Measurements from ENCODE around the gene P4HA2. TPM values are rescaled to one million over a fixed set of nuclear protein-coding genes. Genes with fewer than 3 reads are reported as not detected.
A peak's percentile ranks its signal among the peaks of the same experiment; 100 is the strongest.

Gene P4HA2
- total and polyA plus RNA-seq, 7 donors: 4.2 to 35.2 (median 24.8) TPM

DNA sequence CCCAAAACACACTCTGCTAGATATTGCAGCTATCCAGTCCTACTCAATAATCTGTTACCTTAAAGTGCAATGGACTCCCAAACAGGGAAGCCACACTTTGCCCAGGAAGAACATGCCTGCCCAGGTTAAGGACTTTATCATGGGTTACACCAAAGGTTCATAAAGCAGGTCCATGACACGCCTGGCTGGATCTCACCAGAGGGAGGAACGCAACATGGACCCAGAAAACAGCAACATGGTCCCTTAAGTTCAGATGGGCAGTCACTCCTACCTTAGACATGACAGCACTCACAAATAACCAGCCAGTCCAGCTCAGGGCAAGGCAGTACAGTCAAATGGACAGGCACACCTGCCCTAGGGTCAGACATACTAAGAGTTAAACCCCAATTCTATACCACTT, 3.8 kb downstream of the P4HA2 start:
- intact Hi-C loops (cut with DNase I): no loop called here
- DNase-seq: no peak
- no peaks in the 10 kb centered on the region for H3K36me3 ChIP-seq
- H3K27me3 ChIP-seq: no peaks in the 10 kb centered on the region
- 94 to 99% methylated on average over 2 of the region's 2 CpGs for WGBS, 2 donors
- H3K9me3 ChIP-seq: no peaks in the 10 kb centered on the region
- TF ChIP-seq, protein P1, sequence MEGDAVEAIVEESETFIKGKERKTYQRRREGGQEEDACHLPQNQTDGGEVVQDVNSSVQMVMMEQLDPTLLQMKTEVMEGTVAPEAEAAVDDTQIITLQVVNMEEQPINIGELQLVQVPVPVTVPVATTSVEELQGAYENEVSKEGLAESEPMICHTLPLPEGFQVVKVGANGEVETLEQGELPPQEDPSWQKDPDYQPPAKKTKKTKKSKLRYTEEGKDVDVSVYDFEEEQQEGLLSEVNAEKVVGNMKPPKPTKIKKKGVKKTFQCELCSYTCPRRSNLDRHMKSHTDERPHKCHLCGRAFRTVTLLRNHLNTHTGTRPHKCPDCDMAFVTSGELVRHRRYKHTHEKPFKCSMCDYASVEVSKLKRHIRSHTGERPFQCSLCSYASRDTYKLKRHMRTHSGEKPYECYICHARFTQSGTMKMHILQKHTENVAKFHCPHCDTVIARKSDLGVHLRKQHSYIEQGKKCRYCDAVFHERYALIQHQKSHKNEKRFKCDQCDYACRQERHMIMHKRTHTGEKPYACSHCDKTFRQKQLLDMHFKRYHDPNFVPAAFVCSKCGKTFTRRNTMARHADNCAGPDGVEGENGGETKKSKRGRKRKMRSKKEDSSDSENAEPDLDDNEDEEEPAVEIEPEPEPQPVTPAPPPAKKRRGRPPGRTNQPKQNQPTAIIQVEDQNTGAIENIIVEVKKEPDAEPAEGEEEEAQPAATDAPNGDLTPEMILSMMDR (IDR thresholded peaks at IDR 0.05): no peak
- no peak for TF ChIP-seq POLR2AphosphoS5 (IDR thresholded peaks at IDR 0.05)
- peaks cover 0 to 88% (median 86%) of the 10 kb centered on the region in 4 donors for H3K4me1 ChIP-seq
- H3K27ac ChIP-seq: peak overlapping the region; percentile 72 to 92 (median 88)
- no peak overlapping the region for H3K4me3 ChIP-seq

DNA sequence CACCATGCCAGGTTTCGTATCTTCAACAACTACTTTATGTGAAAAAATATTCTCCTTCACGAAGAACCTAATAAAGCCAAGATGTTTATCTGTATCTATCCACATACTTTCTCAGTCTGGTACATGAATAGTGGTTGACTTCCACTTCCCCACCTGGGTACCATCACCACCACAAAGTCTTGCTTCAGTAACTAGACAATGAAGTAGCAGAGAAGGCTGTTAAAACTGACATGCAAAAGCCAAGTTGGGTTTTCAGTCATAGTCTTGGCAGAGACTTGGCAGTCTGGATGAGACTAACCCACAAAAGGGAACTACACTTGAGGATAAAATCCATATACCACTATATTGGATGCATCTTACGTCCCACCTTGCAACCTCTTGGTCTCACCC, 5.0 kb downstream of the P4HA2 start:
- intact Hi-C loops (cut with DNase I): no loop called here
- Histone ChIP-seq H3K27ac (peak overlapping the region; percentile 74 to 92 (median 88)), H3K27me3 (no peaks in the 10 kb centered on the region), H3K4me3 (no peak overlapping the region), H3K36me3 (peaks cover 0 to 8% (median 2%) of the 10 kb centered on the region in 4 donors), H3K4me1 (peaks cover 0 to 89% (median 80%) of the 10 kb centered on the region in 4 donors), H3K9me3 (no peaks in the 10 kb centered on the region)
- no peak for DNase-seq
- TF ChIP-seq POLR2AphosphoS5 (IDR thresholded peaks at IDR 0.05): no peak
- TF ChIP-seq EP300 (IDR thresholded peaks at IDR 0.05): no peak
- TF ChIP-seq, protein P1 (IDR thresholded peaks at IDR 0.05): no peak
- no peak for TF ChIP-seq POLR2A (IDR thresholded peaks at IDR 0.05)
- 75 to 96% methylated on average over 3 of the region's 3 CpGs for WGBS, 2 donors

DNA sequence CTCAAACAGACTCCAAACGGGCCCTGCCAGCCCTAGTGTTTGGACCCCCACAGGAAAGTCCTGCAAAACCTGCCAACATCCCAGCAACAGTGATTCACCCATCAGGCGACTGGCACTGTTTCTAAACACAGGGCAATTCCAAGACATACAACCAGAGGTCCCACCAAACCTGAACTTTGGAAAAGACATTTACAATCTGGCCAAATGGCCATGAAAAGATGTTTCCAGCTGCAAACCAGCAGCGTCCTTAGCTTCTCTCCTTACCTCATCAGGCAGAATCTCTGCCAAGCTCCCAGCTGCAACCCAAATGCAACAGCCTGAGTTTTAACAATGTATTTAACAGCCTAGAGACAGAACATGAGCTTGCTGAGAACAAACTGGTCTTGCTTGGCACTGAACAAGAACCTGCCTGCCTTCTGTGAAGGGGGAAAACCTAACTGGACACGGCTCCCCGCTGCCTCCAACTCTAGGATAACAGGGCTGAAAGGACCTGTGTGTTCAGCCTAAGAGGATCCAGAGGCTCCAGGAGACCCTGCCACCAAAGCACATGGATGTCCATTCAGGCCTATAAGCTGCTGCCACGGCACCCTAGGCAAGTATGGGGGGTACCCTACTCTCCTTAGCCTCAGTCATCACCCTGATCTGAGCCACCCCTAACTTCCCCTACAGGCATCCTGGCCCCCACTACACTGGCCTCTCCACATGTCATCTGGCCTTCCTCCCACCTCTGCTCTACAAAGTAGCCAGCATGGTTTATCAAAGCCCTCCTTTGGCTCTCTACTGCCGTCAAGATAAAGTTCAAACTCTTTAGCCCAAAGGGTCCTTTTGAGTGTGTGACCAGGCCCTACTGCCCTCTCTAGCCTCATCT, 5.6 kb downstream of the P4HA2 start:
- Histone ChIP-seq H3K9me3 (no peaks in the 10 kb centered on the region), H3K27me3 (no peaks in the 10 kb centered on the region), H3K4me3 (no peak overlapping the region), H3K27ac (peak overlapping the region; percentile 74 to 92 (median 88)), H3K4me1 (peaks cover 0 to 88% (median 79%) of the 10 kb centered on the region in 4 donors), H3K36me3 (peaks cover 0 to 10% (median 7%) of the 10 kb centered on the region in 4 donors)
- WGBS, 2 donors: 75 to 85% methylated on average over 7 of the region's 7 CpGs
- DNase-seq: peak; percentile 94
- TF ChIP-seq, protein P1 (IDR thresholded peaks at IDR 0.05): no peak
- TF ChIP-seq EP300 (IDR thresholded peaks at IDR 0.05) (peak in 3 of 4 donors; percentile 44 to 73 (median 61)), POLR2A (IDR thresholded peaks at IDR 0.05) (no peak), POLR2AphosphoS5 (IDR thresholded peaks at IDR 0.05) (peak; percentile 67 to 84 (median 82))
- intact Hi-C loops (cut with DNase I): no loop called here

DNA sequence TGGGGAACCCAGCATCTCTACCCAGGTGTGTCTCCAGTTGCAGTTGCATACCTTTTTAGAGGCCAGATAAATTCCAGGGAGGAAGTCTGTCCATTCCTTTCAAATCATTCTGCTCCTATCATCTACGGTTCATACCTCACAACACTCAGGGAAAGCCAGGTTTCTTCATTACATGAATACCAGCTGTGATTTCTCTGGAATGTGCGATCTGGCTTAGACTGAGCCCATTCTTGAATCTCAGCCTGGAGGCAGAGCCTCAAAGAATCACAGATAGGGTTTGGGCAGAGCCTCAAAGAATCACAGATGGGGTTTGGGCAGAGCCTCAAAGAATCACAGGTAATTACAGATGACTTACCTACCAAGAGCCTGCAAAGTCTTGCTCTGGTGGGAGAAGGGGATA, 7.2 kb downstream of the P4HA2 start:
- H3K4me1 ChIP-seq: peaks cover 0 to 79% (median 64%) of the 10 kb centered on the region in 4 donors
- intact Hi-C loops (cut with DNase I): no loop called here

More for the DNA sequence above, 7.2 kb downstream of the P4HA2 start:
- DNase-seq: peak; percentile 42
- Histone ChIP-seq H3K9me3 (no peaks in the 10 kb centered on the region), H3K36me3 (peaks cover 0 to 17% (median 9%) of the 10 kb centered on the region in 4 donors), H3K27ac (peak overlapping the region; percentile 33 to 92 (median 88)), H3K4me3 (no peak overlapping the region), H3K27me3 (no peaks in the 10 kb centered on the region)
- 81 to 97% methylated on average over 2 of the region's 2 CpGs for WGBS, 2 donors
- TF ChIP-seq EP300 (IDR thresholded peaks at IDR 0.05): no peak
- no peak for TF ChIP-seq POLR2AphosphoS5 (IDR thresholded peaks at IDR 0.05)
- TF ChIP-seq, protein P1 (IDR thresholded peaks at IDR 0.05): no peak
- TF ChIP-seq POLR2A (IDR thresholded peaks at IDR 0.05): no peak
